Amygdala (tissue), 56 donors: ENCODE results near the gene CFAP100.

ENCODE experiments used
- DNase-seq, 56 donors: peaks; one replicate each; lab custom pipeline; 2025; lab: John Stamatoyannopoulos, UW

Gene CFAP100

GRCh38 chr3:126356373-126357264, 38.1 kb upstream of the CFAP100 start:
- peak in 33 of 56 donors; percentile 34 to 81 (median 62) for DNase-seq

GRCh38 chr3:126357295-126358037, 37.2 kb upstream of the CFAP100 start, which contains the start of gene KLF15:
TSS of gene KLF15 (minus strand) at chr3:126357408. CDS start at chr3:126352922, 4,486 bp downstream.
- peak; percentile 41 to 94 (median 82) for DNase-seq

GRCh38 chr3:126358038-126358815, 36.5 kb upstream of the CFAP100 start:
- DNase-seq: peak in 10 of 56 donors; percentile 30 to 70 (median 48)

GRCh38 chr3:126358816-126359181, 35.9 kb upstream of the CFAP100 start:
- no peak for DNase-seq

- no peak for DNase-seq
These were observed 34.5 kb upstream of the CFAP100 start for GRCh38 chr3:126360046-126360713.

- no peak for DNase-seq
These were observed 34.0 kb upstream of the CFAP100 start for GRCh38 chr3:126360714-126361060.

- no peak for DNase-seq
These were observed 33.5 kb upstream of the CFAP100 start for GRCh38 chr3:126361211-126361610.

- DNase-seq: no peak
These were observed 30.5 kb upstream of the CFAP100 start for GRCh38 chr3:126364130-126364695.

- DNase-seq: no peak
These were observed 29.9 kb upstream of the CFAP100 start for GRCh38 chr3:126364731-126365301.

- DNase-seq: no peak
These were observed 29.1 kb upstream of the CFAP100 start for GRCh38 chr3:126365351-126366277.

- no peak for DNase-seq
These were observed 27.3 kb upstream of the CFAP100 start for GRCh38 chr3:126367316-126367805.

- no peak for DNase-seq
These were observed 25.2 kb upstream of the CFAP100 start for GRCh38 chr3:126369490-126369889.

GRCh38 chr3:126370055-126370454, 24.7 kb upstream of the CFAP100 start:
- no peak for DNase-seq

- DNase-seq: no peak
These were observed 24.1 kb upstream of the CFAP100 start for GRCh38 chr3:126370606-126371005.

- no peak for DNase-seq
These were observed 23.5 kb upstream of the CFAP100 start for GRCh38 chr3:126371096-126371705.

GRCh38 chr3:126372413-126373145, 22.1 kb upstream of the CFAP100 start:
- no peak for DNase-seq

GRCh38 chr3:126373146-126373613, 21.5 kb upstream of the CFAP100 start:
- DNase-seq: no peak
